Measurements from ENCODE around the gene ORAI2. TPM values are rescaled to one million over a fixed set of nuclear protein-coding genes. Genes with fewer than 3 reads are reported as not detected.

ORAI2 gene
- 1 to 10 TPM; 2.8 to 9.8 (median 7.5) TPM for total RNA-seq
- long read RNA-seq, donor 1, full-length matches to known transcripts = 25 of 31 reads
- long read RNA-seq, donor 1, partial matches to known transcripts = 1 of 31 reads
- long read RNA-seq, donor 1, other reads (novel, unspliced or antisense) = 5 of 31 reads
- long read RNA-seq, donor 2, partial matches to known transcripts = 0 of 4 reads
- long read RNA-seq, donor 2, other reads (novel, unspliced or antisense) = 2 of 4 reads

- no peak for TF ChIP-seq CTCF (IDR thresholded peaks at IDR 0.05)
- peak; percentile 78 to 91 (median 86) for DNase-seq
- ATAC-seq = peak; percentile 83
- Histone ChIP-seq H3K36me3 (ENCODE audit: low read depth) (no peaks in the 10 kb centered on the region), H3K4me1 (ENCODE audit: low read depth) (peaks cover 18% of the 10 kb centered on the region), H3K9me3 (no peaks in the 10 kb centered on the region), H3K4me3 (peak within 1 kb of the TSS; percentile 25)
- intact Hi-C loops (cut with DNase I, micrococcal nuclease) = no loop called here
Measured at GRCh38 chr7:102433219-102434038, at the start of gene ORAI2. ORAI2 (plus strand) TSS chr7:102433575; CDS start chr7:102438957, 5,382 bp downstream.

- DNase-seq = no peak
- no peak for ATAC-seq
- Histone ChIP-seq H3K36me3 (ENCODE audit: low read depth) (no peaks in the 10 kb centered on the region), H3K9me3 (no peaks in the 10 kb centered on the region), H3K4me1 (ENCODE audit: low read depth) (no peaks in the 10 kb centered on the region), H3K4me3 (no peak overlapping the region)
- intact Hi-C loops (cut with DNase I, micrococcal nuclease) = loop anchor here in 1 of 2 donors (5.0 kb wide), 1 partner anchor 105 kb away; no protein-coding TSS in a partner anchor
- TF ChIP-seq CTCF (IDR thresholded peaks at IDR 0.05) = no peak
Measured at GRCh38 chr7:102387064-102387463, 46.3 kb upstream of the ORAI2 start.

GRCh38 chr7:102389810-102390209, 43.6 kb upstream of the ORAI2 start:
- Histone ChIP-seq H3K4me3 (no peak overlapping the region), H3K4me1 (ENCODE audit: low read depth) (no peaks in the 10 kb centered on the region), H3K36me3 (ENCODE audit: low read depth) (no peaks in the 10 kb centered on the region), H3K9me3 (no peaks in the 10 kb centered on the region)
- intact Hi-C loops (cut with DNase I, micrococcal nuclease) = loop anchor here (5.0 to 10.0 kb wide), 2 partner anchors 105 to 108 kb away; partner anchors contain the start of gene SH2B2 (in 1 of the 2)
- no peak for TF ChIP-seq CTCF (IDR thresholded peaks at IDR 0.05)
- DNase-seq = no peak
- no peak for ATAC-seq

GRCh38 chr7:102390697-102391484, 42.5 kb upstream of the ORAI2 start:
- DNase-seq (peak; percentile 78 to 92 (median 89)), ATAC-seq (peak; percentile 96)
- intact Hi-C loops (cut with DNase I, micrococcal nuclease) = loop anchor here in 1 of 2 donors (10.0 kb wide), 1 partner anchor 106 kb away; the partner anchor contains the start of gene SH2B2
- Histone ChIP-seq H3K4me3 (no peak overlapping the region), H3K4me1 (ENCODE audit: low read depth) (peaks cover 6% of the 10 kb centered on the region), H3K36me3 (ENCODE audit: low read depth) (no peaks in the 10 kb centered on the region), H3K9me3 (no peaks in the 10 kb centered on the region)
- TF ChIP-seq CTCF (IDR thresholded peaks at IDR 0.05) = peak; percentile 85

- intact Hi-C loops (cut with DNase I, micrococcal nuclease) = loop anchor here in 1 of 2 donors (10.0 kb wide), 1 partner anchor 108 kb away; the partner anchor contains the start of gene SH2B2
- no peak overlapping the region for H3K4me3 ChIP-seq
Measured at GRCh38 chr7:102392330-102392729, 41.0 kb upstream of the ORAI2 start.

More at GRCh38 chr7:102392330-102392729, 41.0 kb upstream of the ORAI2 start:
- ATAC-seq (no peak), DNase-seq (no peak)
- peaks cover 12% of the 10 kb centered on the region for H3K4me1 ChIP-seq (ENCODE audit: low read depth)
- TF ChIP-seq CTCF (IDR thresholded peaks at IDR 0.05) = no peak
- H3K9me3 ChIP-seq = no peaks in the 10 kb centered on the region
- no peaks in the 10 kb centered on the region for H3K36me3 ChIP-seq (ENCODE audit: low read depth)
